GM18858 (cell line): ENCODE data around the gene S100B.

Source experiments
- ATAC-seq: cut with Tn5 transposase; IDR thresholded peaks from one replicate; pipeline ENCODE4 v1.9.1; 2021; ENCODE audit not compliant: unreplicated experiment

The S100B gene

GRCh38 chr21:46628868-46629267, 24.0 kb upstream of the S100B start:
- ATAC-seq = no peak

- ATAC-seq = no peak
Measured at GRCh38 chr21:46627726-46628125, 22.8 kb upstream of the S100B start.

- no peak for ATAC-seq
Measured at GRCh38 chr21:46626975-46627501, 22.2 kb upstream of the S100B start.

GRCh38 chr21:46626536-46626935, 21.7 kb upstream of the S100B start:
- no peak for ATAC-seq

- ATAC-seq = no peak
Measured at GRCh38 chr21:46625759-46626158, 20.9 kb upstream of the S100B start.

- no peak for ATAC-seq
Measured at GRCh38 chr21:46624050-46624449, 19.2 kb upstream of the S100B start.

- ATAC-seq = no peak
Measured at GRCh38 chr21:46622226-46622625, 17.3 kb upstream of the S100B start.

GRCh38 chr21:46621457-46622182, 16.7 kb upstream of the S100B start:
- no peak for ATAC-seq

GRCh38 chr21:46620846-46621245, 16.0 kb upstream of the S100B start:
- ATAC-seq = no peak

- ATAC-seq = no peak
Measured at GRCh38 chr21:46619846-46620245, 15.0 kb upstream of the S100B start.

- ATAC-seq = no peak
Measured at GRCh38 chr21:46618738-46619379, 14.0 kb upstream of the S100B start.

GRCh38 chr21:46617267-46618051, 12.6 kb upstream of the S100B start:
- no peak for ATAC-seq

GRCh38 chr21:46616656-46617055, 11.8 kb upstream of the S100B start:
- ATAC-seq = no peak

- ATAC-seq = no peak
Measured at GRCh38 chr21:46616050-46616449, 11.2 kb upstream of the S100B start.

- ATAC-seq = no peak
Measured at GRCh38 chr21:46613391-46613790, 8.5 kb upstream of the S100B start.

GRCh38 chr21:46610018-46610701, 5.3 kb upstream of the S100B start:
- no peak for ATAC-seq

- ATAC-seq = no peak
Measured at GRCh38 chr21:46608672-46609111, 3.8 kb upstream of the S100B start.

GRCh38 chr21:46607636-46608035, 2.8 kb upstream of the S100B start:
- no peak for ATAC-seq

- ATAC-seq = no peak
Measured at GRCh38 chr21:46606427-46606813, 1.5 kb upstream of the S100B start.

GRCh38 chr21:46605767-46606426, 1.0 kb upstream of the S100B start:
- no peak for ATAC-seq
